HG02885 (cell line): Measurements from ENCODE around the gene PACRGL.

Source experiments
- ATAC-seq: cut with Tn5 transposase; IDR thresholded peaks from one replicate; pipeline ENCODE4 v1.9.1; 2021; ENCODE audit warnings: mild to moderate bottlenecking; ENCODE audit not compliant: unreplicated experiment, poor library complexity

Gene PACRGL

DNA sequence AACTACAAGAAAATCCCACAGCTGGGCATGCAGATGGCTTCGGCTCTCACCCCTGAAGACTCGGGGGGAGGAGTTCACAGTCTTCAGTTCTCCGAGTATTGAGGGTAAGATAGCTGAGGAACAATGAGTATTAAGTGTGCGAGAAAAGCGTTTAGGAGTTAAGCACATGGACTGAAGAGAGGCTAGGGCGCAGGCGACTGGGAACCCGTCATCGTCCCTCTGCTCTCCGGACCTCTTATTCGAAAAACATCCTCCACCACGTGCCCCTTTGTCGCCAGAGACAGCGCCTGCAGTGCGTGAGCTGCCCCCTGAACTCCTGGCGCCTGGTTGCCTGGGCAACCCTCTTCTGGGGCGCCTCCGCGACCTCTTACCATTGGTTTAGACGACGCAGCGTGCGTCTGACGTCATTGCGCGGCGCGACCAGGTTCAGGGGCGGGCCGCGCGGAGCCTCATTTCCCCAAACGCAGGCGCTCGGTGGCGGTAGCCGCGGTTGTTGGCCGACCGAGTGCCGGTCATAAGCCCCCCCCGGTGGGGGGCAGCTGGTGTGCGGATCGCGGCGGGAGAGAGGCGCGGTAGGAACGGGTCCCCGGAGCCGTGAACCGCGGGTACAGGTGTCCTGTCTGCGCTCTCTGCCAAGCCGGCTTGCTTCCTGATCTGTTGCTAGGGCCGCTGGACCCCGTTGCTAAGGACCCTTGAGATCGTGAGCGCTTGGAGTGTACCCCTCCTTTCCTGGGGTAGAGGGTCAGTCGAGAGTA lies at the start of gene PACRGL:
Gene PACRGL (plus strand): TSS at position 452 of the 755 bp plus-strand sequence. CDS start 4,024 bp downstream, outside the sequence.
- ATAC-seq: peak; percentile 100

- no peak for ATAC-seq
Observed at GRCh38 chr4:20652226-20652885, 47.9 kb upstream of the PACRGL start.

- ATAC-seq: no peak
Observed at GRCh38 chr4:20658456-20658855, 41.8 kb upstream of the PACRGL start.

DNA sequence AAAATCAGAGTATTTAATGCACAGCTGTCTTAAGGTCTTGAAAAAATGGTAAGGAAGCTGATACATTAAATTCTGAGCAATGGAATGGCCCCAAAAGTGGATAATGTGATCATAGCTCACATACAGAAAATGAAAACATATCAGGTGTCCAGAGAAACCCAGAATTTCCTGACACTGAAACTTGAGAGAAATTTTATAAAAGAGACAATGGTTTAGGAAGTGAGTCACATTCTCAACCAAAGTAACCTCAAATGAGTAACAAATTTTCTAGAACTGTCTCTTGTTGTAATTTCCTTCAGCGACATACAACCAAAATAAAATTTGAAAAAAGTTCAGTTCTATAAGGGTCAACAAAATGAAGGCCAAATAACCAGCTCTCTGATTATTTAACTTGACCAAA lies 37.4 kb upstream of the PACRGL start:
- ATAC-seq: no peak

DNA sequence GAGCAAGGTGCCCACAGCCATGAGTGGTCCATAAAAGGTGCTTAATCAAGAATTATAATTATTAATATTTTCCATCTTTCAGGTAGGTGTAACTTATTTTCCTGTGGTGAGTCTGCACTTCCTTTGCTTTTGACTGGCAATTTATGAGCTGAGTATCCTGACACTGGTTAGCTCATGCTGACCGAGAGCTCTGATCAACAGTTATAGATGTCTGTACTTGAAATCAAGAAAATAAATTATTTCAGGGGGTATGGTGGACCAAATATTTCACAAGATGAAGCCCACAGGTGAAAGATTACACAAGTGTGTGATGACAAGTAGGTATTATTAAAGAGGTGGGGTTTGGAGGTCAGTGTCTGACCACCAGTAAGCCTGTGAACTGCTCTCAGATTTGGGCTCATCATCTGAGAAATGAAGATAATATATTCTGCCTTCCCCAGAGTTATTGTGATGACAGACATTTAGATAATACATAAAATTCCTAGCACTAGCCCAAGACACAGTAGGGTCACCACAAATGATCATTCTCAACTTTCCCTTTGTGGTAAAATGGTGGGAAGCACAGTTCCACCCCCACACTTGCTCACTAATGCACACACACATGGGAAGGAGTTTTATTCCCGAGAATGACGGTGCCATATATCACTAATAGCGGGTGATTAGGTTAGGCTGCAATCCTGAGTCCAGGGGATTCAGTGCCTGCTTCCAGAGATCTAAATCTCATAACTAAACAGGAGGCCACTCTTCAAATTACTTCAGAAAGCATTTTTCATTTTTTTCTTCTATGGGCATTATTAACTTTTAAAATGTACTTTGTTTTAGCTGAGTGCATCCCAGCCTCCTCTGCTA lies 34.0 kb upstream of the PACRGL start:
- no peak for ATAC-seq

DNA sequence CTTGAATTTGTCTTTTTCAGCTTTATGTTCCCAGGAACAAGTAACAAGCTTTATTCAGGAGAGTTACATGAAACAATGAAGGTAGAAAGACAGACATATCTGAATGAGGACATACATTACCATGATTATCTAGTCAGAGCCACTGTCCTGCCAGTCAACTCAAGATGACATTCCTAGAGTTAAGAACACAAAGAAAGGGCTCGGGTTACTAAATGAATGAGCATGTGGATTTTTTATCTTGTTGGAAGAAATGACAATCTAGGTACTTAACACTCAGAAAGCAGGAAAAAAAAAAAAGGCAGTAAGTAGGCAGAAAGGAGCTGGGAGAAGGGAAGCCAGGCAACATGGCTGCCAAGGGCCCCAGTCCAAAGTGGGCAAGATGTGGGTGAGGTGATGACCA lies 28.0 kb upstream of the PACRGL start:
- no peak for ATAC-seq

DNA sequence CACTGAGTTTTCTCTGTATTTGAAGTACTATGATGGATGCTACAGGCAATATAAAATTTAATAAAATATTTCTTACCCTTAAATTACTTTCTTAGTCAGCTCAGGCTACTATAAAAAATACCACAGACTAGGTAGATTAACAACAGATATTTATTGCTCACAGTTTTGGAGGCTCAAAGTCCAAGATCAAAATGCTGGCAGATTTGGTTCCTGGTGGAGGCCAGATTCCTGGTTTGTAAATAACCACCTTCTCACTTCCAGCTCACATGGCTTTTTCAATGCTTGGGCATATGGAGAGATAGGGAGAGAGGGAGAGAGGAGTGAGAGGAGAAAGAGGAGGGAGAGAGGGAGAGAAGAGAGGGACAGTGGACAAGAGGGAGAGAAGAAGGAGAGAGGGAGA lies 24.5 kb upstream of the PACRGL start:
- no peak for ATAC-seq

- ATAC-seq: no peak
Observed at GRCh38 chr4:20676501-20677197, 23.6 kb upstream of the PACRGL start.

- ATAC-seq: no peak
Observed at GRCh38 chr4:20678400-20678799, 21.9 kb upstream of the PACRGL start.

DNA sequence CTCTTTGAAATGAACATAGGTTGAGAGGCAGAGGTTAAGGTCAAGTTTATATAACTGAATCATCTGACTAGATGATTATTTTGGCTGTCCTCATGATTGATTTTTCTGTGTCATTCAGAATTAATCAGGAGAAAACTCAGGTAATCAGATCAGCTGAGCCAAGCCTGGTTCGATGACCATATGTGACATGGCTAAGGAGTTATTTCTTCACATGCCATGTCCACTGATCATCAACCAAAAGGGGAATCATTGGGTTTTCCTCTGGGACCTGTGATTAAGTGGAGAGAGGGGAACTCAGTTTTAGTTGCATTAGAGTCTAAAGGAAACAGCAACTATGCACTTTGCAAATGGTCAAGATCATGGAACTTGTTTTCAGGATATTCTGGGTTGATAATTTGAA lies 20.3 kb upstream of the PACRGL start:
- no peak for ATAC-seq

DNA sequence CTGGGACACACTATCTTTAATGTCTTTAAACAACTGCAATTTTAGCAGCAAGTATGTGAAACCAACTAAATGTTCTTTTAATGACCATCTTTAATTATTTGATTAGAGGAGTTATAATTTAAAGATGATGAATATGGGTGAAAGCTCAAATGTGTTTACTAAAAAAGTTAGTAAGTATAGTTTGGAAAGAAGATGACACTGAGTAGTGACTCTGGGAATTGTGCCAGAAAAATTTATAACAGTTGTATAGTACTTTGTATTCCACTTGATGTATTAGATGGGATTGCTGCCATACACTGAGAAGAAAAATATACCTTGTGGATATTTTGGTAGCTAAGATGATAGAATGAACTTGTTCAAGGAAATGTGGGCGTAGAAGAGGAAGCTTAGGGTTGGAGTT lies 19.5 kb upstream of the PACRGL start:
- no peak for ATAC-seq

- ATAC-seq: no peak
Observed at GRCh38 chr4:20681271-20681670, 19.0 kb upstream of the PACRGL start.

DNA sequence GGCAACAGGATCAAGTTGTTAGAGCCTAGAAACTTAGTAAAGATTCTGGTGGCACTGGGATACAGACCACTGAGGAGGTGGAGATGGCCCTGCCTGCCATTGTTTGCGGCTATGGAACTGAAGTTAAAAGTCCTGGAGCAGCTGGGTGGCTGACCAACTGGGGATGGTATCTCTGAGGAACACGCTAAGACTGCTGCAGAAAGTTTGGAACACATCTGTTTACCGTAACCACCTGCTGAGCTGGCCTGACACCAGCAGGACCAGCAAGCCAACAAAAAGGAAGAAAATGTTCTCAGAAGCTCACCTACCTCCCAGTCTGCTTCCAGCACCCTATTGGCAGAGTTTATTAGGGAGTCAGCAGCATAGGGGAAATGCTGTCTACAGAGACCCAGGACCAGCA lies 17.4 kb upstream of the PACRGL start:
- no peak for ATAC-seq

GRCh38 chr4:20683766-20684165 lies 16.5 kb upstream of the PACRGL start:
- no peak for ATAC-seq

DNA sequence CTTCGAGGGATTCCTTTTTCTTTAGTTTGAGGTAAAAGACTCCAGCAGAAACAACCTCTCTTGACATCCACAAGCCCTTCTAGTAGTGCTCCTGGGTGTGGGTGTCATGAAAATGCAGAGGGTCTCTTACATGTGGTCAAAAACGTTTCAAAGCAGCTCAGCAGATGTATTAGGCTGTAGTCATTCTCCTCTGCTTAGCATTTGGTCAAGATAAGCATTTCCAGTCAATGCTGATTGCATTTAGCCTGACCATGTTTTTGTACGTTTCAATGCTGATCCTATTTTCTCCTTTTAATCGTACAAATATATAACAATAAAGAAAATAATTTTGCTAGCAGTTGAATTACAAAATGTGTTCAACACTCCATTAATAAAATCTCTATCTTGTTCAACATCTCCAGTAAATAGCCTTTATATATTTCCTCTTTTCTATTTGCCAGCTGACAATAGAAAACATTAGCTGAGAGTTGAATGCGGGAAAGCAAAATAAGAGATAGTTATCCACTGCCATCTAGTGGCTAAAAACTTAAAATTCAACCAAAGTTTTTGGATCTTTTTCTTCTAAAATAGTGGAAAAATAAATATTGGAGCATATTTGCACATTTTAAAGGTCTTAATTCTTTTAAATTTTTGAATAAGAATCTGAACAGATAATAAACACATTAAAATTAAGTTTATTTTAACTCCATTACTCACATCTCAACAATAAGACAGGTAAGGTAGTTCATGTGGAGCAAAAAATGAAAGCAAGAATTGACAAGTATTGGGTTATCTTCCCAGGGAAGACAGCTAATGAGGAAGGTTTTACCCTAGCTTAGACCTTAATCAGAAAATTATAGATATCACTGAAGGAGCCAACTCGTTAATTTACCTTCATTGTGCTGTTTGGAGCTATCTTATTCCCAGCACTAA lies 15.2 kb upstream of the PACRGL start:
- peak; percentile 54 for ATAC-seq

DNA sequence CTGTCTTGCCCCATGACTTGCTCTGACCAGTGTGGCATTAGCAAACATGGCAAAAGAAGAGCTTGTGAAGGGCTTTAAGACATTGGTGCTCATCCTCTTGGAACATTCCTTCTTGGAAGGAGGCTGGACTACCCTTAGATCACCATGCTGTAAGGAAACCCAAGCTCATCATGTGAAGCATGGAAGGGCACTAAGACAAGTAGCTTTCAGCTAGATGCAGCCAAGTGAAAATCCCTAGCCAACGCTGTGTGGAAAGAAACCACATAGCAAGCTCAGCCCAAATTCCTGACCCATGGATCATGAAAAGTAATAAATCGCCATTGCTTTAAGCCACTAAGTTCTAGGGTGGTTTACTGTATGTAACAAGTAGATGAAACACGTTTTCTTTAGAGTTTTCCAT lies 12.4 kb upstream of the PACRGL start:
- ATAC-seq: no peak

DNA sequence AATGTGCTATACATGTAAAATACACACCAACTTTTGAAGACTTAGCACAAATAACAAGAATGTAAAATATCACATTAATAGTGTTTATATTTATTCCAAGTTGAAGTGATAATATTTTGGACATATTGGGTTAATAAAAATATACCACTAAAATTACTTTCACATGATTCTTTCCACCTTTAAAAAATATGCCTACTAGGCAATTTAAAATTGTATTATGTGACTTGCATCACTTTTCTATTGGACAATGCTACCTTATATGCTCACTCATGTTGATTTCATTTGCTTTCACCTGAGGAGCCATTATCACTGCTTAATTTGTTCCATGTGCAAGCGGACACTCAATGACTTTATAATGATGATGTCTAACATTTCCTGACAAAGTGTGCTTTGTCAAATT lies 3.4 kb upstream of the PACRGL start:
- ATAC-seq: no peak

- no peak for ATAC-seq
Observed at GRCh38 chr4:20698382-20698781, 1.9 kb upstream of the PACRGL start.

DNA sequence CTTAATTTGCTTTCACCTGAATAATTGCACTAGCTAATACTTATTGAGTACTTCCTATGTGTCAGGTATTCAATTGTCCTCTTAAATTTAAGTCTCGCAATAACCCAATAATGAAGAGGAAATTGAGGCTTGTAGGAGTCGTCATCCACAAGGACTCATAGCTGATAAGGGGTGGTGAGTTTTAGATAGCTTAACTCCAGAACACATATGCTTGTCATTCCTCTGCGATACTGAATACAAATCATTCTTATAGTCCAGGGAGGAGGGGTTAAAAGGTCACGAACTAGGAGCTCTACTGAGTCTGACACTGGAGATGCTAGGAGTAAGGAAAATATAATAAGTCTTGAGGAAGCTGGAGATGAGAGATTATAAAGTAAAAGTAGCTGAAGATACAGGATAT lies 1.4 kb upstream of the PACRGL start:
- ATAC-seq: no peak

- ATAC-seq: no peak
Observed at GRCh38 chr4:20711335-20711734, 11.1 kb downstream of the PACRGL start.
